Common myeloid progenitor, CD34-positive (primary cell): Measurements from ENCODE around the gene SHH.
A peak's percentile ranks its signal among the peaks of the same experiment; 100 is the strongest.

Source experiments
- CTCF ChIA-PET: fragments of 350-600 bp; sonication (Branson Sonifier 250); formaldehyde crosslinking; loops from one replicate; lab custom pipeline; 2021; ENCODE audit warnings: antibody characterized with exemption; lab: Charles Lee
- POLR2A ChIA-PET: fragments of 350-600 bp; sonication (Branson Sonifier 250); formaldehyde crosslinking; loops from one replicate; lab custom pipeline; 2021; ENCODE audit warnings: antibody characterized with exemption; lab: Charles Lee
- DNase-seq, 3 donors: peaks; one replicate each; pipeline versions ENCODE4 v3.0.0 to v3.0.0-alpha.2; 2013
- H3K27ac ChIP-seq, 2 experiments: 1 replicate in 1 of 2; 2 replicates in 1 of 2; pipeline ENCODE4 v1.7.0; 2013; ENCODE audit warnings: inconsistent platforms in 2 of 2, low read length in 2 of 2, mild to moderate bottlenecking in 2 of 2, low read depth in 1 of 2, moderate library complexity in 1 of 2; ENCODE audit not compliant: severe bottlenecking in 2 of 2, insufficient read depth in 1 of 2, poor library complexity in 1 of 2
- H3K27me3 ChIP-seq, 5 experiments: replicated peaks in 2 of 5; 1 replicate in 3 of 5; 2 replicates in 2 of 5; pipeline versions ENCODE4 v1.6.1 to v1.7.0; 2013; ENCODE audit warnings: low read length in 4 of 5, mild to moderate bottlenecking in 2 of 5, moderate library complexity in 2 of 5, inconsistent platforms in 1 of 5; ENCODE audit not compliant: insufficient read depth in 5 of 5, control insufficient read depth in 4 of 5
- H3K36me3 ChIP-seq, 4 experiments: 1 replicate in 2 of 4; 2 replicates in 2 of 4; pipeline versions ENCODE4 v1.6.1 to v1.7.0; 2013; ENCODE audit warnings: low read length in 3 of 4, control low read depth in 1 of 4, mild to moderate bottlenecking in 1 of 4; ENCODE audit not compliant: control insufficient read depth in 4 of 4, insufficient read depth in 4 of 4
- H3K4me1 ChIP-seq, 4 experiments: 1 replicate in 3 of 4; 2 replicates in 1 of 4; pipeline versions ENCODE4 v1.6.1 to v1.7.1; 2013; ENCODE audit warnings: low read length in 3 of 4, mild to moderate bottlenecking in 3 of 4, control low read depth in 1 of 4, inconsistent platforms in 1 of 4, moderate library complexity in 1 of 4; ENCODE audit not compliant: control insufficient read depth in 4 of 4, insufficient read depth in 4 of 4; ENCODE audit errors: control extremely low read depth in 1 of 4
- H3K4me3 ChIP-seq, 7 experiments: 1 replicate in 4 of 7; 2 replicates in 3 of 7; pipeline versions ENCODE4 v1.5.1 to v1.7.0; 2013; ENCODE audit warnings: mild to moderate bottlenecking in 7 of 7, low read length in 6 of 7, moderate library complexity in 6 of 7, inconsistent platforms in 2 of 7, low read depth in 2 of 7, control low read depth in 1 of 7; ENCODE audit not compliant: insufficient read depth in 4 of 7, control insufficient read depth in 1 of 7; ENCODE audit errors: extremely low read depth in 1 of 7
- H3K9me3 ChIP-seq, 5 experiments: 1 replicate in 4 of 5; 2 replicates in 1 of 5; pipeline versions ENCODE4 v1.6.1 to v1.7.1; 2013; ENCODE audit warnings: low read length in 4 of 5, mild to moderate bottlenecking in 2 of 5, inconsistent platforms in 1 of 5, low read depth in 1 of 5, moderate library complexity in 1 of 5; ENCODE audit not compliant: control insufficient read depth in 4 of 5, insufficient read depth in 2 of 5; ENCODE audit errors: control extremely low read depth in 1 of 5
- WGBS: methylation state at CpG from one replicate; pipeline ENCODE4 v1.1.5; 2013; ENCODE audit not compliant: insufficient coverage; 5-methylcytosine and 5-hydroxymethylcytosine counted together

SHH gene

DNA sequence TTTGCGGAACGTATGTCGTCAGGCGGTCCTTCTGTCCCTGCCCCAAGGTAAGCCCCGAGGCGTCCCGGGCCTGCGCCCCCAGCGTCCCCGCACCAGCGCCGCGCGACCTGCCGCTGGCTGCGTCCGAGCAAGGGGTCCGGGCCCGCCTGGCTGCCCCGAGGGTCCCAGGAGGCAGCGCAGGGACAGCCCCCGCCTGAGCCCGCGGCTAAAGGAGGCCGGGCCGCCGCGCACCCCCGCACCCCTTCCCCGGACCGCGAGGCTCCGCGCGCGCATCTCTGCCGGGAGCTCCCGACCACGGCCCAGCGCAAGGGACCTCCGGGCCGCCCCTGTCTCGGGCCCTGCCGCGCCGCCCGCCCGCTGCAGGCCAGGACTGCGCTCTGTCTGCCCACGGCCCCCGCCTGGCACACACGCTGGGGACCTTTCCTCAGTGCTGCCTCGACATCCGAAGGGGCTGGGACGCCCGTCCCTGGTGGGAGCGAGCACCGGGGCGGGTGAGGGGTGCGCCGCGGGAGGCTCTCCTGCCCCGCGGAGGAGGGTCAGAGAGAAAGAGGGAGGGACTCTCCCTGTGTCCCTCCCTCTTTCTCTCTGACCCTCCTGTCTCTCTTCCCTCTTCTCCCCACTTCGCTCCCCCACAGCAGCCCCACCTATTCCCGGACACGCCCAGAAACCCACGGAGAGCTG lies 25.0 kb downstream of the SHH start:
- no peak overlapping the region for H3K27ac ChIP-seq
- H3K4me1 ChIP-seq = peaks cover 0 to 10% (median 10%) of the 10 kb centered on the region in 4 experiments
- peaks cover 0 to 12% (median 6%) of the 10 kb centered on the region in 4 experiments for H3K36me3 ChIP-seq
- 3% methylated on average over 45 of the region's 68 CpGs for WGBS
- peak overlapping the region in 6 of 7 experiments; percentile 6 to 66 (median 40) for H3K4me3 ChIP-seq
- H3K27me3 ChIP-seq = peaks cover 0 to 58% (median 11%) of the 10 kb centered on the region in 5 experiments
- no peaks in the 10 kb centered on the region for H3K9me3 ChIP-seq
- ChIA-PET POLR2A (no interaction called here), CTCF (no interaction called here)
- DNase-seq = peak in 1 of 3 donors; percentile 30

DNA sequence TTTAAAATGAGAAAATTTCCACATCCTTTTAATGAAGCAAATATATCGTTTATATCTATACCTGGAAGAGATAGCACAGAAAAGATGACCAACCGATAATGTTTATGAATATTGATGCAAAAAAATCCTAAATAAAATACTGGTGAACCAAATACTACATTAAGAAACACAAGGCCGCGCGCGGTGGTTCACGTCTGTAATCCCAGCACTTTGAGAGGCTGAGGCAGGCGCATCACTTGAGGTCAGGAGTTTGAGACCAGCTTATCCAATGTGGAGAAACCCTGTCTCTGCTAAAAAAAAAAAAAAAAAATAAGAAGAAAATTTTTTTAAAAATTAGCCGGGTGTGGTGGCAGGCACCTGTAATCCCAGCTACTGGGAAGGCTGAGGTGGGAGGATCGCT lies 25.8 kb downstream of the SHH start:
- H3K4me1 ChIP-seq = peaks cover 0 to 10% (median 10%) of the 10 kb centered on the region in 4 experiments
- H3K27me3 ChIP-seq = peaks cover 0 to 54% (median 11%) of the 10 kb centered on the region in 5 experiments
- ChIA-PET CTCF (no interaction called here), POLR2A (no interaction called here)
- H3K36me3 ChIP-seq = peaks cover 0 to 19% (median 10%) of the 10 kb centered on the region in 4 experiments
- H3K9me3 ChIP-seq = no peaks in the 10 kb centered on the region
- no peak overlapping the region for H3K4me3 ChIP-seq
- H3K27ac ChIP-seq = no peak overlapping the region
- 89% methylated on average over 3 of the region's 10 CpGs for WGBS
- no peak for DNase-seq

DNA sequence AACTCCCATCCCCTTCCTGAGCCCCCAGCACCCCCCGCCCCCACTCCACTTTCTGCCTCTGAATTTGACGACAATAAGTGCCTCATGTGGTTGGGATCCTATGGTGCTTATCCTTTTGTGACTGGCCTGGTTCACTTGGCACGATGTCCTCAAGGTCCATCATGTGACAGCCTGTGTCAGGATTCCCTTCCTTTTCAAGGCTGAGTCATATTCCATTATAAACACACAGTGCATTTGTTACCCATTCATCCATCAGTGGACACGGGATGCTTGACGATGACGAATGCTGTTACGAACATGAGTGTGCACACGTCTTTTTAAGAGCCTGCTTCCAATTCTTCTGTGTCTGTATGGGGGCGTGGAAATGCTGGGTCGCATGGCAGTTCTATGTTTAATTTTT lies 26.7 kb downstream of the SHH start:
- ChIA-PET CTCF (no interaction called here), POLR2A (no interaction called here)
- peaks cover 0 to 28% (median 18%) of the 10 kb centered on the region in 4 experiments for H3K36me3 ChIP-seq
- no peaks in the 10 kb centered on the region for H3K9me3 ChIP-seq
- no peak overlapping the region for H3K4me3 ChIP-seq
- H3K4me1 ChIP-seq = peaks cover 0 to 10% (median 10%) of the 10 kb centered on the region in 4 experiments
- no peak for DNase-seq
- peaks cover 0 to 47% (median 9%) of the 10 kb centered on the region in 5 experiments for H3K27me3 ChIP-seq
- H3K27ac ChIP-seq = no peak overlapping the region
- WGBS = 92% methylated on average over 6 of the region's 10 CpGs

DNA sequence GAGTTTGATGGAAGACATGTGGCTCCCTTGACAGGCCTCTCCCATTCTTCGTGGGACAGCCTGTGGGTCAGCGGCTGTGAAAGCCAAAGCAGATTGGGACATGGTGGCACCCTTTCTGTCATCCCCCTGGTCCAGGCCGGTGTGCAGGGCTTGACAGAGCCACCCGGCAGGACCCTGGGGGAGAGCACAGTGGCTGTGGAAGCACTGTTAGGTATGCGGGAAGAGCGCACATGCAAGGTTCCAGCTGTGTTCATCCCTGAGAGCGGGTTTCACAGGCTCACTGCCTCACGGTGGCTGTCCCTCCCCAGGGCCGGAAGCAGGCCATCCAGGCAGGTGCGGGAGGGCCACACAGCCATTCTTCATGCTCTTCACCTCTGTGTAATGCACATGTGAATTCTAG lies 29.8 kb downstream of the SHH start:
- H3K4me1 ChIP-seq = peaks cover 0 to 7% (median 7%) of the 10 kb centered on the region in 4 experiments

DNA sequence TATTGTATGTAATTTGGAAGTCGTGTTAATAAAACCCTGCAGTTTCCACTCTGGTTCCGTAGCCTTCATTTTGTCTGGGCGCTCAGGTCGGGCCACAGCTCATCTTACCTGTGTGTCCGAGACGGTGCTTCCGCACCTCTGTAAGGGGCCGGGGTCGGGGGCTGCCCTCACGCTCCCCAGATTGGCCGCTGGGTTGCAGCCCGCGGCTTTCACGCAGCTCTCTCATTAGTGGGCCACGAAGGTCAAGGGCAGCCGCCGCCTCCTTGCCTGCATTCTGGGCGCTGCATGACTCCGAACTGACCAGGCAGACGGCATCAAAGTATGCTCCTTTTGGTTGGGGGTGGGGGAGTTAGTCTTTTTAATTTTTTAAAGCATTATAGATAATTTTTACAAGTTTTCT lies 30.8 kb downstream of the SHH start:
- Histone ChIP-seq H3K9me3 (no peaks in the 10 kb centered on the region), H3K4me3 (no peak overlapping the region), H3K27ac (no peak overlapping the region), H3K27me3 (peaks cover 0 to 12% (median 2%) of the 10 kb centered on the region in 5 experiments), H3K36me3 (peaks cover 0 to 65% (median 36%) of the 10 kb centered on the region in 4 experiments), H3K4me1 (no peaks in the 10 kb centered on the region)
- 98% methylated on average over 16 of the region's 20 CpGs for WGBS
- ChIA-PET POLR2A (interaction anchor here (0.6 kb wide), 1 partner anchor 366 kb away, joined by 5 read pairs; no protein-coding TSS in a partner anchor), CTCF (interaction anchor here (2.6 kb wide), 1 partner anchor 15 kb away, joined by 7 read pairs; no protein-coding TSS in a partner anchor)
- DNase-seq = no peak

More for the DNA sequence above, 29.8 kb downstream of the SHH start:
- POLR2A ChIA-PET = no interaction called here
- DNase-seq = no peak
- Histone ChIP-seq H3K27ac (no peak overlapping the region), H3K9me3 (no peaks in the 10 kb centered on the region), H3K36me3 (peaks cover 0 to 54% (median 31%) of the 10 kb centered on the region in 4 experiments), H3K4me3 (no peak overlapping the region), H3K27me3 (peaks cover 0 to 22% (median 6%) of the 10 kb centered on the region in 5 experiments)
- whole genome bisulfite sequencing = 97% methylated on average over 10 of the region's 10 CpGs
- CTCF ChIA-PET = no interaction called here

DNA sequence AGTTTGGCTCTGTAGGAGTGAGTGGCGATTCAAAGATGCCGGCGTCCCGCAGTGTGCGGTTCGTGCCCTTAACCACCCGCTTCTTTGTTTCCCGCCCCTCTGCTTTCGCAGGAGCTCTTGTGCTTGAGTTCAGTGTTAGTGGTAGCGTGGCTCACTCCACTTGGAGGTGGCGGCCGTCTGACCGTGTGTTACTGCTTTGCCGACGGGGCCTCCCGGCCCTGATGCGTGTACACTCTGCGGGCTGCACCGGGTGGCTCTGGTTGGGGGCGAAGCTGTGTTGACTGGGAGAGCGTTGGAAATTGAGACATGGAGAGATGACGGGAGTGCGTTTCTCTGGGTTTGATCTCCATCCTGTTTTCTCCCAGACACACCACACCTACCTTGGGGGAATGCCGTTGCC lies 31.4 kb downstream of the SHH start:
- ChIA-PET POLR2A (no interaction called here), CTCF (interaction anchor here (2.6 kb wide), 1 partner anchor 14 kb away, joined by 7 read pairs; no protein-coding TSS in a partner anchor)
- Histone ChIP-seq H3K36me3 (peaks cover 0 to 70% (median 39%) of the 10 kb centered on the region in 4 experiments), H3K27me3 (peaks cover 0 to 6% (median 2%) of the 10 kb centered on the region in 5 experiments), H3K4me1 (no peaks in the 10 kb centered on the region), H3K4me3 (no peak overlapping the region), H3K27ac (no peak overlapping the region), H3K9me3 (no peaks in the 10 kb centered on the region)
- WGBS = 94% methylated on average over 19 of the region's 24 CpGs
- no peak for DNase-seq

DNA sequence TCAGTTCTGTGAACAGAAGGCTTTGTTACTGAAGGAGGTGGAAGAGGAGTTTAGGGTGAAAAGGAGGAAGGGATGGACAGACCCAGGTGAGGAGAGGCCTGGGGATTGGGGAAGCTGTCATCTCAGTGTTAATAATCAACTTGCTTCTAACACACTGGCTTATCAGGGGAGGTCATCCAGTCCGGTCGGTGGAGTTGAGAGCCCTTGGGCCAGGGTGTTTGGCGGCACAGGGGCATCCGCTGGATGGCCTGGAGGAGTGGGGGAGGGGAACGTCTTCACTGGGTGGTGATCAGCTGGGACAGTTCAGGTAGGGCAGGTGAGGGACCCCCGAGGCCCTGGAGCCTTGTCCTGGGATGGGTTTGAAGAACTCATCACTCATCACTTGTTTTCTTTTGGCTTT lies 33.9 kb downstream of the SHH start:
- Histone ChIP-seq H3K4me1 (no peaks in the 10 kb centered on the region), H3K36me3 (peaks cover 4 to 87% (median 59%) of the 10 kb centered on the region in 4 experiments), H3K27ac (no peak overlapping the region), H3K4me3 (no peak overlapping the region), H3K9me3 (no peaks in the 10 kb centered on the region), H3K27me3 (no peaks in the 10 kb centered on the region)
- no peak for DNase-seq
- WGBS = 100% methylated on average over 4 of the region's 6 CpGs
- POLR2A ChIA-PET = no interaction called here
- CTCF ChIA-PET = interaction anchor here (0.6 to 1.5 kb wide), 2 partner anchors 12 to 78 kb away, joined by 3 to 6 read pairs; no protein-coding TSS in a partner anchor
